OCI-LY3 (cell line): ENCODE measurements around the gene LHFPL3.

ENCODE experiments used
- EZH2phosphoT487 ChIP-seq: fragments of 200-600 bp; shearing (Covaris generic); IDR thresholded peaks from 2 replicates; pipeline ENCODE4 v1.6.1; 2018; ENCODE audit warnings: antibody characterized with exemption, mixed run types, low read depth
- TF ChIP-seq, protein P1 (sequence below): fragments of 200-600, 300-600 bp; sonication (generic); IDR thresholded peaks from 2 replicates; pipeline ENCODE4 v1.5.1; 2014; ENCODE audit warnings: antibody characterized with exemption, low read length, low read depth

DNA sequence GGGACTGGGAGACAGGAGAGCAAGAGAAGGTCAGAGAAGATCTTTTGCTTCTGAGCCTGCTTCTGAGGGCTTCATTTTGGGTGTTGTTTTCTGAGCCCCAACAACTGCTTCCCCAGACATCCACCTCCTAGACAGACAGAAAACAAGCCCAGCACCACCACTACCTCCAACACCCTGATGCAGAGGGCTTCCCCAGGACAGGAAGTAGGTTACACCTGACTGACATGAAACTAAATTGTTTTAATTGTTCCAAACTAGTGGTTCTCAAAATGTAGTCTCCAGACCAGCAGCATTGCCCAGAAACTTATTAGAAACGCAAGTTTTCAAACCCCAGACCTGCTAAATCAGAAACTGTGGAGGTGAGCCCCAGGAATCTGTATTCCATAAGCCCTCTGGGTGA lies 522.0 kb downstream of the LHFPL3 start:
- TF ChIP-seq, protein P1, sequence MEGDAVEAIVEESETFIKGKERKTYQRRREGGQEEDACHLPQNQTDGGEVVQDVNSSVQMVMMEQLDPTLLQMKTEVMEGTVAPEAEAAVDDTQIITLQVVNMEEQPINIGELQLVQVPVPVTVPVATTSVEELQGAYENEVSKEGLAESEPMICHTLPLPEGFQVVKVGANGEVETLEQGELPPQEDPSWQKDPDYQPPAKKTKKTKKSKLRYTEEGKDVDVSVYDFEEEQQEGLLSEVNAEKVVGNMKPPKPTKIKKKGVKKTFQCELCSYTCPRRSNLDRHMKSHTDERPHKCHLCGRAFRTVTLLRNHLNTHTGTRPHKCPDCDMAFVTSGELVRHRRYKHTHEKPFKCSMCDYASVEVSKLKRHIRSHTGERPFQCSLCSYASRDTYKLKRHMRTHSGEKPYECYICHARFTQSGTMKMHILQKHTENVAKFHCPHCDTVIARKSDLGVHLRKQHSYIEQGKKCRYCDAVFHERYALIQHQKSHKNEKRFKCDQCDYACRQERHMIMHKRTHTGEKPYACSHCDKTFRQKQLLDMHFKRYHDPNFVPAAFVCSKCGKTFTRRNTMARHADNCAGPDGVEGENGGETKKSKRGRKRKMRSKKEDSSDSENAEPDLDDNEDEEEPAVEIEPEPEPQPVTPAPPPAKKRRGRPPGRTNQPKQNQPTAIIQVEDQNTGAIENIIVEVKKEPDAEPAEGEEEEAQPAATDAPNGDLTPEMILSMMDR, result no peak
- TF ChIP-seq EZH2phosphoT487, result no peak
